ENCODE results near the gene FGF12. TPM values are rescaled to one million over a fixed set of nuclear protein-coding genes. Genes with fewer than 3 reads are reported as not detected.

The FGF12 gene
- total RNA-seq, 6 experiments from 2014 or later: 0.29 to 6.5 (median 0.76) TPM

- H3K36me3 ChIP-seq: no peaks in the 10 kb centered on the region
- 39% methylated on average over 1 of the region's 1 CpG for WGBS (ENCODE audit: insufficient coverage, low coverage, low lambda C conversion rate, missing lambda C conversion rate)
- no peaks in the 10 kb centered on the region for H3K27me3 ChIP-seq
- no peak overlapping the region for H3K4me3 ChIP-seq
- ATAC-seq (no peak), DNase-seq (no peak)
- no peaks in the 10 kb centered on the region for H3K9me3 ChIP-seq
- TF ChIP-seq POLR2A (IDR thresholded peaks at IDR 0.05) (no peak), CTCF (IDR thresholded peaks at IDR 0.05) (no peak)
- no peaks in the 10 kb centered on the region for H3K4me1 ChIP-seq
- intact Hi-C loops (cut with DNase I): no loop called here
- H3K27ac ChIP-seq: no peak overlapping the region
Measured at GRCh38 chr3:192156382-192156781, 571.0 kb downstream of the FGF12 start.

- intact Hi-C loops (cut with DNase I): no loop called here
- ATAC-seq (no peak), DNase-seq (no peak)
- Histone ChIP-seq H3K4me1 (no peaks in the 10 kb centered on the region), H3K27me3 (no peaks in the 10 kb centered on the region), H3K9me3 (no peaks in the 10 kb centered on the region), H3K27ac (no peak overlapping the region), H3K4me3 (no peak overlapping the region), H3K36me3 (no peaks in the 10 kb centered on the region)
- WGBS (ENCODE audit: insufficient coverage, low coverage, low lambda C conversion rate, missing lambda C conversion rate): 34% methylated on average over 8 of the region's 9 CpGs
- TF ChIP-seq POLR2A (IDR thresholded peaks at IDR 0.05): no peak
Measured at GRCh38 chr3:192155194-192155593, 572.1 kb downstream of the FGF12 start.

GRCh38 chr3:192133271-192133670 is 594.1 kb downstream of the FGF12 start:
- no peak for DNase-seq
- no peak overlapping the region for H3K27ac ChIP-seq
- TF ChIP-seq CTCF (IDR thresholded peaks at IDR 0.05): no peak
- TF ChIP-seq POLR2A (IDR thresholded peaks at IDR 0.05): no peak
- no peaks in the 10 kb centered on the region for H3K27me3 ChIP-seq
- WGBS (ENCODE audit: insufficient coverage, low coverage, low lambda C conversion rate, missing lambda C conversion rate): 78% methylated on average over 4 of the region's 4 CpGs
- intact Hi-C loops (cut with DNase I): no loop called here
- no peaks in the 10 kb centered on the region for H3K4me1 ChIP-seq
- H3K9me3 ChIP-seq: no peaks in the 10 kb centered on the region
- H3K4me3 ChIP-seq: no peak overlapping the region
- no peaks in the 10 kb centered on the region for H3K36me3 ChIP-seq
- no peak for ATAC-seq

- Histone ChIP-seq H3K4me1 (no peaks in the 10 kb centered on the region), H3K27me3 (no peaks in the 10 kb centered on the region), H3K4me3 (no peak overlapping the region), H3K36me3 (no peaks in the 10 kb centered on the region), H3K9me3 (no peaks in the 10 kb centered on the region), H3K27ac (no peak overlapping the region)
- peak; percentile 92 to 98 (median 96) for ATAC-seq
- intact Hi-C loops (cut with DNase I): no loop called here
- 9% methylated on average over 4 of the region's 4 CpGs for WGBS (ENCODE audit: insufficient coverage, low coverage, low lambda C conversion rate, missing lambda C conversion rate)
- DNase-seq: peak in 2 of 3 donors; percentile 51 to 59
- TF ChIP-seq POLR2A (IDR thresholded peaks at IDR 0.05): no peak
- TF ChIP-seq CTCF (IDR thresholded peaks at IDR 0.05): peak; percentile 76 to 84 (median 80)
Measured at GRCh38 chr3:192130534-192131132, 596.7 kb downstream of the FGF12 start.

- Histone ChIP-seq H3K4me1 (no peaks in the 10 kb centered on the region), H3K27me3 (no peaks in the 10 kb centered on the region), H3K4me3 (no peak overlapping the region), H3K27ac (no peak overlapping the region), H3K9me3 (no peaks in the 10 kb centered on the region), H3K36me3 (no peaks in the 10 kb centered on the region)
- TF ChIP-seq CTCF (IDR thresholded peaks at IDR 0.05): no peak
- TF ChIP-seq POLR2A (IDR thresholded peaks at IDR 0.05): no peak
- DNase-seq (no peak), ATAC-seq (no peak)
- 77% methylated on average over 1 of the region's 1 CpG for WGBS (ENCODE audit: insufficient coverage, low coverage, low lambda C conversion rate, missing lambda C conversion rate)
- intact Hi-C loops (cut with DNase I): no loop called here
Measured at GRCh38 chr3:192129586-192129985, 597.8 kb downstream of the FGF12 start.
